ENCODE results near the gene TMSB15C.

- TF ChIP-seq EZH2 (IDR thresholded peaks at IDR 0.05; ENCODE audit: borderline replicate concordance, control insufficient read depth, low read depth, low read length): no peak
- TF ChIP-seq SKIL (IDR thresholded peaks at IDR 0.05; ENCODE audit: low read depth, poor library complexity, severe bottlenecking): no peak
- no peak for TF ChIP-seq MAX (IDR thresholded peaks at IDR 0.05; ENCODE audit: low read depth, low read length)
- TF ChIP-seq MLLT1 (IDR thresholded peaks at IDR 0.05): no peak
- TF ChIP-seq CBFB (IDR thresholded peaks at IDR 0.05; ENCODE audit: low read depth): no peak
- no peak for TF ChIP-seq TAF1 (IDR thresholded peaks at IDR 0.05; ENCODE audit: borderline replicate concordance, low read depth, low read length)
- no peak for TF ChIP-seq TBL1XR1 (IDR thresholded peaks at IDR 0.05; ENCODE audit: low read depth, low read length)
- no peak for TF ChIP-seq FOS (IDR thresholded peaks at IDR 0.05; ENCODE audit: borderline replicate concordance, extremely low read depth, insufficient read length)
- no peak for TF ChIP-seq CTCF (IDR thresholded peaks at IDR 0.05 in 2 of 3, conservative IDR thresholded peaks at IDR 0.05 in 1 of 3; ENCODE audit: control insufficient read depth in 2 of 3, extremely low read depth in 1 of 3, insufficient read depth in 1 of 3, low read depth in 3 of 3, low read length in 3 of 3)
- no peak for TF ChIP-seq FOXM1 (IDR thresholded peaks at IDR 0.05; ENCODE audit: low read depth, low read length)
- TF ChIP-seq SIN3A (IDR thresholded peaks at IDR 0.05; ENCODE audit: low read depth, low read length): no peak
- TF ChIP-seq POLR2A (IDR thresholded peaks at IDR 0.05; ENCODE audit: low read depth, low read length): no peak
- TF ChIP-seq ZNF274 (IDR thresholded peaks at IDR 0.05; ENCODE audit: insufficient read depth, insufficient read length): no peak
- TF ChIP-seq HDAC6 (IDR thresholded peaks at IDR 0.05; ENCODE audit: unreplicated experiment): no peak
Measured at GRCh38 chrX:104104676-104105075, 28.6 kb upstream of the TMSB15C start.
